HG03565 (cell line): ENCODE results near the gene LGALS9C.
"Not testable (repeated sequence)": the region's sequence is repeated elsewhere in the genome, so short reads cannot be mapped to it uniquely, and the experiment has no call there.

Experiments
- ATAC-seq: cut with Tn5 transposase; IDR thresholded peaks from one replicate; pipeline ENCODE4 v1.9.1; 2021; ENCODE audit warnings: mild to moderate bottlenecking, moderate library complexity; ENCODE audit not compliant: unreplicated experiment

LGALS9C gene

DNA sequence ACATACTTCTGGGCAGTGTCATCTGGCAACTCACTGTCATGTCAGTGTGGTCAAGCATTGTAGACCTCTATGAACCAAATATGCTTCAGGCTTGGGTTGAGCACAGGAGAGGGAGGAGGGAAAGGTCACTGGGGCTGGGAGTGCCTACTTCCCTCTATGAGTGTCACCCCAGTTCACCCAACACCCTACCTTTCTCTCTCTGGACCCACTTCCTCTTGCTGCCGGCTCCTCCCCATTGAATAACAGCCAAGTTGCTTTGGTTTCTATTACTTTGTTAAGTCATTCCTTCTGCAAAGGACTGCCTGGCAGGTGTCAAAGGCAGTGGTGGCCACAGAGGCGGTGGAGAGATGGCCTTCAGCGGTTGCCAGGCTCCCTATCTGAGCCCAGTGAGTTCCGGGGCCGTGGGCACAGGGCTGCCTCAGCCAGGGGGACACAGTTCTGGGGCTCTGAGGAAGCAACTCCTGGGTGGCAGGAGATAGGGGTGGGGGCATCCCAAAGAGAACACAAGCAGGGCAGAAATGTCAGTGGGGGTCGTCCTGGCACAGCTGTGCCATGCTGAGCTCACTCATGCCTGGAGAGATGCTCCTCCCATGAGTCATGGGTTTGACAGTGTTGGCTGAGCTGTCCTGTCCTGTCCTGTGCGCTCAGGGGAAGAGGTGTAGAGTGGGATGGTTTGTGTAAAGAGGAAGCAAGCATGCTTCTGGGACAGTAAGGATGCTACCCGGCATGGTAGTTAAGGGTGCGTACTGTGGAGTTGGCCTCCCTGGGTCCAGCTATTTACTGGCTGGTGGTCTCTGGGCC lies at the start of gene LGALS9C:
LGALS9C (plus strand) TSS at position 282 of the 801 bp plus-strand sequence; CDS start at position 348, 66 bp downstream.
- ATAC-seq: peak; percentile 72

DNA sequence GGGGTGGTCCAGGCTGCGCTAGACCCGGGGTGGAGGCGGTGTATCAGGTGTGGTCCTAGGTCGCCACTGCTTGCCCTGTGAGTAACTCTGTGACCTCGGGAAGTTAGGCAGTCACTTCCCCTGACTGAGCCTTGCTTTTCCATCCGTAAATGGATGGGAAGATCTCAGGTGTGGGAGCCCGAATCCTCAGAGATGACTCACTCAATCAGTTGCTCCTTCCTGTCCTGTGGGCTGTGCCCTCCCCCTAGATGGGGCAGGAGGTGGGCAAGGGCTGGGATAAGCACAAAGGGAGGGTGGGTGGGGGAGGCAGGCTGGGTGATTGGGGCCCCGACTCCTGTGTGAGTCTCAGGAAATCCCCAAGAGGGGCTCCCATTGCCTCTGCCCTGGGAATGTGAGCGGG lies 44.4 kb upstream of the LGALS9C start:
- not testable (repeated sequence) for ATAC-seq

DNA sequence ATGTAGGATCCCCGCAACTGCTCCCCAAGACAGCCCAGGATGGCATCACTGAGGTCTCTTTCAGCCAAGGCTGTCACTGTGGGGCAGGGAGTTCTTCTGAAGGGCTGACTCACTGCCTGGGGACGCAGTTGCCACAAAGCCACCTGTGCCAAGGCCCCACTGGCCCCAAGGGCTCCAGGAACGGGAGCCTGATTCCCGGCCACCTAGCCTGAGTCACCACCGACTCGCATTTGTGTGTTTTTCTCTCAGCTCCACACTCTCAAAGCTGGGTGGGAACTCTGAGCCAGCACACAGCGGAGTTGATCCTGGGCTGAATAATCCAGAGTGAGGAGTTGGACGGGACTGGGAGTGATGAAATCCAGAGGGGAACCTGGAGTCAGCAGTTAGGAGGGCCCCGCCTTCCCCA lies 37.1 kb upstream of the LGALS9C start:
- not testable (repeated sequence) for ATAC-seq

GRCh38 chr17:18442093-18442492 lies 34.5 kb upstream of the LGALS9C start:
- not testable (repeated sequence) for ATAC-seq

GRCh38 chr17:18442532-18442931 lies 34.1 kb upstream of the LGALS9C start:
- not testable (repeated sequence) for ATAC-seq

- ATAC-seq: not testable (repeated sequence)
Observed at GRCh38 chr17:18447476-18448205, 28.9 kb upstream of the LGALS9C start.

DNA sequence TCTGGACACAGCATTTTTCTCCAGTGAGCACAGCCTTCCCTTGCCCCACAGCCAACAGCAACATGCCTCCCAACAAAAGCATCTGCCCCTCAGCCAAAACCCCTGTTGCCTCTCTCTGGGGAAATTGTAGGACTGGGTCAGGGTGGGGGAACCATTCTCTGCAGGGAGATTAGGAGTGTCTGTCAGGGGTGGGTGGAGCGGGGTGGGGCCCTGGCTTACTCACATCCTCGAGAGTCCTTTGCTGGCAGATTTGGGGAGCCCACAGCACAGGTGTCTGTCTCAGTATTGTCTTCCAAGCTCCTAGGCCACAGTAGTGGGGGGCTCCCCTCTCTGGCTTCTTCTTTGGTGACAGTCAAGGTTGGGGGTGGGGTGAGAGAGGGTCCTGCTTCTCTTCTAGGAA lies 28.3 kb upstream of the LGALS9C start:
- ATAC-seq: not testable (repeated sequence)

GRCh38 chr17:18449833-18450232 lies 26.8 kb upstream of the LGALS9C start:
- not testable (repeated sequence) for ATAC-seq

GRCh38 chr17:18450998-18451397 lies 25.6 kb upstream of the LGALS9C start:
- ATAC-seq: not testable (repeated sequence)

GRCh38 chr17:18451969-18452368 lies 24.6 kb upstream of the LGALS9C start:
- not testable (repeated sequence) for ATAC-seq

GRCh38 chr17:18459035-18459434 lies 17.6 kb upstream of the LGALS9C start:
- not testable (repeated sequence) for ATAC-seq

DNA sequence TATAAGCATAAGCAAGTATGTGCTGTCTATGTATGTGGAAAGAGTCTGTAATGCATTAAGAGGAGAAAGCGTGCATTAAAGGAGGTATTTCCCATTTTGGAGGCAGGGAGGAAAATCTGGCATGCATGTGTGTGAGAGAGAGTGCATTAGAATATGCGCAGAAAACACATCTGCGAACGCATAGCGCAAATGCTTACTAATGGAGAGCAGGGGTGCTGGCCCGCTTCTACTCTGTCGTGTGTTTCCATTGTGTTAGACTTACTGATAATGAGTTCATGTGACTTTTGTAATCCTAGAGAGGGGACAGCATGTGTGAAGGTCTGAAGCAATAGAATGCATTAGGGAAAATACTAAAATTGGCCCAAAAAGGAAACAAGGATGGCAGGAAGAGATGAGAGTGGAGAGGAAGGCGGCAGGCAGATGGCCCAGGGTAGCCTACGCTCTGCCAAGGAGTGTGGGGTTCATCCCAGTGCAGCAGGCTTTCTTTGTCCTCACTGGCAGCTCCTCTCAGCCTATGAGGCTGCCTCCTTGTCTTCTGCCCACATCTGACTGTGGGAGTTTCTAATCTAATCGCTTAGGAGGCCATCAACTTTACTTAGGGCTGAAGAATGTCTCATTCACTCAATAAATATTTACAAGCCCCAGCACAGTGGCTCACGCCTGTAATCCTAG lies 12.6 kb upstream of the LGALS9C start:
- not testable (repeated sequence) for ATAC-seq

- not testable (repeated sequence) for ATAC-seq
Observed at GRCh38 chr17:18466250-18466983, 10.2 kb upstream of the LGALS9C start.

DNA sequence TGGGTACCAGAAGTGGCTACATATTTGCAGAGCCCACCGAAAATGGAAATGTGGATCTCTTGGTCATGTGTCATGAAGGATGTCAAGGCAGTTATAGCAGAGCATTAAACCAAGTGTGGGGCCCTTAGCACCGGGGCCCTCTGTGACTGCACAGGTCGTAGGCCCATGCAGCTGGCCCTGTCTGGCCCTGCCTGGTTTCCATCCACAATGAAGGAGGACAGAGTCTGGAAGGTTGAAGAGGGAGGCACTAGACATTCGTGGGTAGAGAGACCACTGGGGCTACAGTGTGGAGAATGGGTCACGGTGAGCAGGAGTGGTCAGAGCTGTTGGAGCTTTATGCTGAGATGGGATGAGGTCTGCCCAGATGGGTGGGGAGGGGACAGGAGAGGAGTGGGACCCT lies 9.6 kb upstream of the LGALS9C start:
- ATAC-seq: not testable (repeated sequence)

GRCh38 chr17:18468472-18469171 lies 8.0 kb upstream of the LGALS9C start:
- ATAC-seq: not testable (repeated sequence)

DNA sequence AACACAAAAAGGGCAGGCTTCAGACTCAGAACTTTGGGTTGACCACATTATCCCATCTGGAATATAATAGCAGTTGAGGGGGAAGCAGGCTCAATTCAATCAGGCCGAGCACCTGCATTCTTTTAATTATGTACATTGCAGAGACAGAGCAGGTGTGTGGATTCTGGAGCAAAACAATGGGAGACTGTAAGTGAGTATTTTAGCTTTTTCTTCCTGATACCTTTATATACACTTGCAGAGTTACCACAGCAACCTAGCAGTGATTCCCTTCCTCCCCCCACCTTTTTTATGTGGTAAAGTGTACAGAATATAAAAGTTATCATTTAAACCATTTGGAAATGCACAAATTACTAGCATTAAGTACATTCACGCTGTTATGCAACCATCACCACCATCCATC lies 6.8 kb upstream of the LGALS9C start:
- ATAC-seq: not testable (repeated sequence)

DNA sequence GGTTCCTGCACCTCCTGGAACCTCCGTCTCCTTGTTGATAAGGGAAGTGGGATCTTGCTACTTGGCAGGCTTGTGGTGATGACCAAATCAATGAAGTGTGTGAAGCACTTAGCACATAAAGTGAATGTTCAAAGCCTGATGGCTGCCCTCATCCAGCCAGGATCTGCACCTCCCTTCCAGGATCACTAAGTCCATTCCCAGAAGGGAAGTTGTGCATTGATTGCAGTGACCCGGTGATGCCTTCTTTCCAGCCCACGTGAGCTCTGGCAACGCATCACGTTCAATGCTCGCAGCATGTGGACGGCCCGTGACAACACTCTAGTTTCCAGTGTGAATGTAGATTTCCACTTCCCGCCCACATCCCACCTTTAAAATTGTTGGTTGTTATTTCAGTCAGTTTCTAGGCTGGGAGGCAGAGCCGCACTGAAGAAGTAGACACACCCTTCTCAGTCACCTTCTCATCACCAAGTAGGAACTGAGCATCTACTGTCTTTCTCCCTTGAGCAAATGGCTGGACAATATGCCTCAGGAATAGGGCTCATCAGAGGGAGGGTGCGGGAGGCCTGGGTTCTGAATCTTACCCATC lies 6.2 kb upstream of the LGALS9C start:
- not testable (repeated sequence) for ATAC-seq

DNA sequence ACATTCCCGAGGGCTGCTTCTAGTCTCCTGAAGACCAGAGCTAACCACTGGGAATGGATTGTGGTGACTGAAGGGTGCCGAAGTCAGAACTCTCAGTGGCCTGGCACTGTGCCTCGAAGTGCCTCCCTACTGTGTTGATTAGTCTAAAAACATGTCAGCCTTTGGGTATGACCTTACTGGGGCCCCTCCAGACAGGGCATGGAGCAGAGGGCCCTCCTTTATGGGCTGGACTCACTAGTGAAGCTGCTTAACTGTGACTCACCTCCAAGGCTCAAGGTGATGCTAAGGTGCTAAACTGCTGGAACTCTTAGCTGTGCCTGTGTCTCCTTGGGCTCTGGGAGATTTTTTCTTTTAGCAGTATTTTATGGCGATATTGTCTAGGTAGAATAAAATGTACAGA lies 2.6 kb upstream of the LGALS9C start:
- not testable (repeated sequence) for ATAC-seq

- not testable (repeated sequence) for ATAC-seq
Observed at GRCh38 chr17:18474754-18475153, 1.8 kb upstream of the LGALS9C start.

- not testable (repeated sequence) for ATAC-seq
Observed at GRCh38 chr17:18477367-18477766, 778 bp downstream of the LGALS9C start.
